GM23248 (cell line): Measurements from ENCODE around the gene C3orf18. TPM values are rescaled to one million over a fixed set of nuclear protein-coding genes. Genes with fewer than 3 reads are reported as not detected.
A peak's percentile ranks its signal among the peaks of the same experiment; 100 is the strongest.

Experiments
- DNase-seq: peaks from one replicate; pipeline ENCODE4 v3.0.0-alpha.2; 2015
- H2AFZ ChIP-seq: fragments of 200-600 bp; sonication (generic); 2 replicates; pipeline ENCODE4 v1.6.1; 2016; ENCODE audit warnings: antibody characterized with exemption
- H3F3A ChIP-seq: fragments of 200-600 bp; sonication (generic); 2 replicates; pipeline ENCODE4 v1.6.1; 2016; ENCODE audit warnings: mild to moderate bottlenecking, antibody characterized with exemption, mixed run types; ENCODE audit not compliant: insufficient read depth
- H3K27ac ChIP-seq: fragments of 200-600 bp; sonication (generic); 2 replicates; pipeline ENCODE4 v1.5.1; 2016; ENCODE audit warnings: mild to moderate bottlenecking
- H3K27me3 ChIP-seq: fragments of 200-600 bp; sonication (generic); replicated peaks from 2 replicates; pipeline ENCODE4 v1.6.1; 2016; ENCODE audit warnings: mild to moderate bottlenecking; ENCODE audit not compliant: insufficient read depth
- H3K36me3 ChIP-seq: fragments of 200-600 bp; sonication (generic); 2 replicates; pipeline ENCODE4 v1.6.1; 2016; ENCODE audit warnings: low read depth, mild to moderate bottlenecking
- H3K4me1 ChIP-seq: fragments of 200-600 bp; sonication (generic); 2 replicates; pipeline ENCODE4 v1.6.1; 2016; ENCODE audit warnings: mild to moderate bottlenecking; ENCODE audit not compliant: insufficient read depth
- H3K4me2 ChIP-seq: fragments of 200-600 bp; sonication (generic); one replicate; pipeline ENCODE4 v1.6.1; 2016; ENCODE audit warnings: mild to moderate bottlenecking; ENCODE audit not compliant: unreplicated experiment
- H3K4me3 ChIP-seq: fragments of 200-600 bp; sonication (generic); 2 replicates; pipeline ENCODE4 v1.5.1; 2016; ENCODE audit warnings: mild to moderate bottlenecking
- H3K79me2 ChIP-seq: fragments of 200-600 bp; sonication (generic); 2 replicates; pipeline ENCODE4 v1.6.1; 2016; ENCODE audit warnings: mild to moderate bottlenecking; ENCODE audit not compliant: insufficient read depth
- H3K9ac ChIP-seq: fragments of 200-600 bp; sonication (generic); 2 replicates; pipeline ENCODE4 v1.6.1; 2016; ENCODE audit warnings: mild to moderate bottlenecking
- H3K9me2 ChIP-seq: fragments of 200-600 bp; sonication (generic); 2 replicates; pipeline ENCODE4 v1.6.1; 2016; ENCODE audit warnings: mixed run types, mild to moderate bottlenecking, moderate library complexity; ENCODE audit not compliant: insufficient read depth
- H3K9me3 ChIP-seq: fragments of 200-600 bp; sonication (generic); one replicate; pipeline ENCODE4 v1.6.1; 2017; ENCODE audit warnings: low read depth
- H4K20me1 ChIP-seq: fragments of 200-600 bp; sonication (generic); 2 replicates; pipeline ENCODE4 v1.6.0; 2016; ENCODE audit not compliant: insufficient read depth
- EZH2 ChIP-seq: fragments of 200-600 bp; sonication (generic); IDR thresholded peaks from 2 replicates; pipeline ENCODE4 v1.6.1; 2018; ENCODE audit warnings: antibody characterized with exemption, mild to moderate bottlenecking; ENCODE audit not compliant: insufficient read depth, poor library complexity, severe bottlenecking
- EZH2phosphoT487 ChIP-seq: fragments of 200-600 bp; sonication (generic); IDR thresholded peaks from 2 replicates; pipeline ENCODE4 v1.6.1; 2018; ENCODE audit warnings: antibody characterized with exemption, moderate library complexity, mild to moderate bottlenecking, low read depth; ENCODE audit not compliant: insufficient read depth
- WGBS, 2 experiments: methylation state at CpG; one replicate each; pipeline ENCODE4 v1.1.6; 2015 to 2017; ENCODE audit warnings: low lambda C conversion rate in 2 of 2, low coverage in 1 of 2; ENCODE audit errors: missing lambda C conversion rate in 2 of 2; 5-methylcytosine and 5-hydroxymethylcytosine counted together
- in situ Hi-C: fragments of 300-500 bp; cut with MboI; formaldehyde crosslinking; loops from 2 replicates; pipeline ENCODE4 v1.15.0; 2020
- polyA plus RNA-seq: library from polyadenylated mRNA; unstranded; fragments of >200 nt; fragmentation: Nextera tagmentation; extraction: Ambion mirVana; gene quantifications from 2 replicates; pipeline ENCODE4 v1.2.1, GENCODE V29; 2016
- total RNA-seq: library from RNA; depleted of rRNA; stranded (reverse); fragments of >200 nt; shearing (Covaris generic); gene quantifications from 2 replicates; pipeline ENCODE4 v1.2.3, GENCODE V29; 2014

The C3orf18 gene
- total and polyA plus RNA-seq, 2 experiments from 2014 or later = 17.3 to 17.4 TPM

GRCh38 chr3:50573566-50574443 lies 6.3 kb upstream of the C3orf18 start:
- Histone ChIP-seq H3K27ac (no peak overlapping the region), H3K9me3 (no peaks in the 10 kb centered on the region), H3K9me2 (no peaks in the 10 kb centered on the region), H3K36me3 (no peaks in the 10 kb centered on the region), H3K79me2 (peaks cover 14% of the 10 kb centered on the region), H2AFZ (no peak overlapping the region), H3K4me1 (peaks cover 11% of the 10 kb centered on the region; the same call in 1 of the 2 replicates), H3K4me2 (no peak overlapping the region), H3K27me3 (no peaks in the 10 kb centered on the region), H3F3A (no peaks in the 10 kb centered on the region), H3K4me3 (no peak overlapping the region), H4K20me1 (no peaks in the 10 kb centered on the region), H3K9ac (no peak overlapping the region)
- in situ Hi-C loops = no loop called here
- TF ChIP-seq EZH2phosphoT487 (no peak), EZH2 (no peak)
- 86 to 87% methylated on average over 8 of the region's 8 CpGs for WGBS, 2 experiments
- DNase-seq = no peak

- Histone ChIP-seq H3K27ac (no peak overlapping the region), H3K9me2 (no peaks in the 10 kb centered on the region), H4K20me1 (no peaks in the 10 kb centered on the region), H3K9ac (no peak overlapping the region), H3K4me1 (peaks cover 11% of the 10 kb centered on the region; the same call in 1 of the 2 replicates), H3F3A (0 out of 2 replicates have a peak, but pooled peaks cover 5% of the 10 kb centered on the region), H3K79me2 (peaks cover 14% of the 10 kb centered on the region), H3K36me3 (no peaks in the 10 kb centered on the region), H3K4me3 (no peak overlapping the region), H3K9me3 (no peaks in the 10 kb centered on the region), H3K4me2 (no peak overlapping the region), H3K27me3 (no peaks in the 10 kb centered on the region), H2AFZ (no peak overlapping the region)
- 87 to 93% methylated on average over 4 of the region's 4 CpGs for WGBS, 2 experiments
- TF ChIP-seq EZH2 (no peak), EZH2phosphoT487 (no peak)
- in situ Hi-C loops = no loop called here
- DNase-seq = no peak
Measured at GRCh38 chr3:50572801-50573371, 5.3 kb upstream of the C3orf18 start.

GRCh38 chr3:50572158-50572557 lies 4.6 kb upstream of the C3orf18 start:
- Histone ChIP-seq H3K4me2 (no peak overlapping the region), H3K27me3 (no peaks in the 10 kb centered on the region), H3K9ac (no peak overlapping the region), H4K20me1 (no peaks in the 10 kb centered on the region), H2AFZ (no peak overlapping the region), H3K36me3 (no peaks in the 10 kb centered on the region), H3F3A (0 out of 2 replicates have a peak, but pooled peaks cover 5% of the 10 kb centered on the region), H3K9me3 (no peaks in the 10 kb centered on the region), H3K27ac (no peak overlapping the region), H3K4me3 (no peak overlapping the region), H3K9me2 (no peaks in the 10 kb centered on the region), H3K79me2 (peaks cover 14% of the 10 kb centered on the region), H3K4me1 (peaks cover 11% of the 10 kb centered on the region; the same call in 1 of the 2 replicates)
- peak; percentile 84 for DNase-seq
- 0 to 9% methylated on average over 1 of the region's 1 CpG for WGBS, 2 experiments
- TF ChIP-seq EZH2 (no peak), EZH2phosphoT487 (no peak)
- in situ Hi-C loops = no loop called here

GRCh38 chr3:50571486-50571885 lies 3.9 kb upstream of the C3orf18 start:
- Histone ChIP-seq H3K4me3 (no peak overlapping the region), H3K4me1 (peaks cover 16% of the 10 kb centered on the region), H3K27me3 (no peaks in the 10 kb centered on the region), H3K27ac (no peak overlapping the region), H3K36me3 (no peaks in the 10 kb centered on the region), H3K79me2 (peaks cover 14% of the 10 kb centered on the region), H3K9me2 (no peaks in the 10 kb centered on the region), H3K9me3 (no peaks in the 10 kb centered on the region), H4K20me1 (no peaks in the 10 kb centered on the region), H3K4me2 (no peak overlapping the region), H2AFZ (no peak overlapping the region), H3F3A (0 out of 2 replicates have a peak, but pooled peaks cover 5% of the 10 kb centered on the region), H3K9ac (no peak overlapping the region)
- no peak for TF ChIP-seq EZH2
- 67 to 75% methylated on average over 4 of the region's 4 CpGs for WGBS, 2 experiments
- no peak for DNase-seq
- in situ Hi-C loops = no loop called here
